Kasumi-1 (cell line): ENCODE data around the gene OTUD3.
"Not testable (repeated sequence)": the region's sequence is repeated elsewhere in the genome, so short reads cannot be mapped to it uniquely, and the experiment has no call there.

ENCODE experiments used
- DNase-seq, 2 experiments: peaks; one replicate each; lab custom pipeline; 2025; lab: John Stamatoyannopoulos, UW

OTUD3 gene

GRCh38 chr1:19882111-19883071 lies at the start of gene OTUD3:
OTUD3 (plus strand) TSS chr1:19882395; CDS start chr1:19882514, 119 bp downstream.
- DNase-seq: peak; percentile 95 to 99

- DNase-seq: no peak
Measured at GRCh38 chr1:19835578-19835977, 46.6 kb upstream of the OTUD3 start.

- no peak for DNase-seq
Measured at GRCh38 chr1:19837866-19838265, 44.3 kb upstream of the OTUD3 start.

- DNase-seq: no peak
Measured at GRCh38 chr1:19840228-19840627, 42.0 kb upstream of the OTUD3 start.

- no peak for DNase-seq
Measured at GRCh38 chr1:19844731-19845495, 37.3 kb upstream of the OTUD3 start.

- DNase-seq: no peak
Measured at GRCh38 chr1:19845555-19845954, 36.6 kb upstream of the OTUD3 start.

- DNase-seq: no peak
Measured at GRCh38 chr1:19846338-19846737, 35.9 kb upstream of the OTUD3 start.

- not testable (repeated sequence) for DNase-seq
Measured at GRCh38 chr1:19847334-19847733, 34.9 kb upstream of the OTUD3 start.

GRCh38 chr1:19849307-19849706 lies 32.9 kb upstream of the OTUD3 start:
- not testable (repeated sequence) for DNase-seq

- DNase-seq: no peak
Measured at GRCh38 chr1:19850214-19850613, 32.0 kb upstream of the OTUD3 start.

- DNase-seq: no peak
Measured at GRCh38 chr1:19852036-19852435, 30.2 kb upstream of the OTUD3 start.

GRCh38 chr1:19854866-19855265 lies 27.3 kb upstream of the OTUD3 start:
- DNase-seq: no peak

GRCh38 chr1:19858893-19859292 lies 23.3 kb upstream of the OTUD3 start:
- peak; percentile 57 to 65 for DNase-seq

- DNase-seq: no peak
Measured at GRCh38 chr1:19859876-19860275, 22.3 kb upstream of the OTUD3 start.

GRCh38 chr1:19860418-19860817 lies 21.8 kb upstream of the OTUD3 start:
- DNase-seq: no peak

- DNase-seq: no peak
Measured at GRCh38 chr1:19861034-19861433, 21.2 kb upstream of the OTUD3 start.

- no peak for DNase-seq
Measured at GRCh38 chr1:19861842-19862530, 20.2 kb upstream of the OTUD3 start.

- no peak for DNase-seq
Measured at GRCh38 chr1:19862944-19863343, 19.3 kb upstream of the OTUD3 start.

- DNase-seq: no peak
Measured at GRCh38 chr1:19864570-19865160, 17.5 kb upstream of the OTUD3 start.

- DNase-seq: no peak
Measured at GRCh38 chr1:19866029-19866428, 16.2 kb upstream of the OTUD3 start.

- DNase-seq: no peak
Measured at GRCh38 chr1:19866758-19867157, 15.4 kb upstream of the OTUD3 start.

GRCh38 chr1:19868575-19868974 lies 13.6 kb upstream of the OTUD3 start:
- not testable (repeated sequence) for DNase-seq
